ENCODE data around the gene ZNF652.
A peak's percentile ranks its signal among the peaks of the same experiment; 100 is the strongest.

Gene ZNF652

DNA sequence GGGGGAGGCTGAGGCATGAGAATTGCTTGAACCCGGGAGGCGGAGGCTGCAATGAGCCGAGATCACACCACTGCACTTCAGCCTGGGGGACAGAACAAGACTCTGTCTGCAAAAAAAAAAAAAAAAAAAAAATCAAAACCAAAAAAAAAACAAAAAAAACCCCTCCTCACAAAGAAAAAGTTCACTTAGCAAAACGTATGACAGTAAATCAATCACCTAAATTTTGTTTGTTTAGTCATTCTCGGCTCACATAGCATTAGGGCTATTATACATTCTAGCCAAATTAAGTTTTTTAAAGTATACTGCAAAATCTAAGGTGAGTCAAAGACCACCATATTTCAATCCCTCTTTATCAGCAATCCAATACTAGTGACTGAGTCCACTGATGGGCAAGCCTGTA is 5.7 kb downstream of the ZNF652 start:
- no peak for DNase-seq

- DNase-seq = no peak
These were observed 8.4 kb downstream of the ZNF652 start for GRCh38 chr17:49353607-49354006.

- no peak for DNase-seq
These were observed 9.4 kb downstream of the ZNF652 start for GRCh38 chr17:49352587-49353154.

DNA sequence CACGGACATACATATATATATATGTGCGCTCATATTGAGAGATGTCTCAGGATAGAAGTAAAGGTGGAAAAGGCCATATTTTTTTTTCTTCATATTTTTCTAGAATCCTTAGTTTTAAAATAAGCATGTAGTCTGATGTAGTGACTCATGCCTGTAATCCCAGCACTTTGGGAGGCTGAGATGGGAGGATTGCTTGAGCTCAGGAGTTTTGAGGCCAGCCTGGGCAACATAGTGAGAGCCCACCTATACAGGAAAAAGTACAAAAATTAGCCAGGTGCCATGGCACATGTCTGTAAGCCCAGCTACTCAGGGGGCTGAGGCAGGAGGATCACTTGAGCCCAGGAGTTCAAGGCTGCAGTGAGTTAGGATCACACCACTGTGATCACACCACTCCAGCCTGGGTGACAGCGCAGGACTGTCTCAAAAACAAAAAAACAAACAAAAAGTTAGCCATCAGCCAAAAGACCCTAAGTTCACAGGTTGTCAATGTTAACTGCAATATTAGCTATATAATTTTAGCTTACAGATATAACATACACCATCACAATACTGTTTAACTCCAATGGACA is 10.4 kb downstream of the ZNF652 start:
- DNase-seq = no peak

DNA sequence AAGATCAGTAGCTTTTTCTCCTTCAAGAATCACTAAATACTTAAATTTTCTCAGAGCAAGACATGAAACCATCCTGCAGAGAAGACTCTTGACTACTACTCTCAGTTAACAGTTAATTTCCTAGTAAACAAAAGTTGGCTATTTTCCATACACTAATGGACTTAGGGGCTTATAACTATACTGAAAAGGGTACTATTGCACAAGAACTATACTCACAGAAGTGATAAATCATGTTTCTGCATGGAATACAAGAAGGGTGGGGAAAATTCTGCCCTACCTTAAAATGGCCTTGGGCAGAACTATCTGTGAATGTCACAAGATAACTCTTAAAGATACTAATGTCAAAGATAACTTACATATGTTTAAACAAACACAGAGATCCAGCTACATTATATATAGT is 12.5 kb downstream of the ZNF652 start:
- DNase-seq = no peak

GRCh38 chr17:49344914-49345313 is 17.1 kb downstream of the ZNF652 start:
- no peak for DNase-seq

- DNase-seq = no peak
These were observed 18.8 kb downstream of the ZNF652 start for GRCh38 chr17:49343273-49343672.

GRCh38 chr17:49342575-49342936 is 19.5 kb downstream of the ZNF652 start:
- no peak for DNase-seq

- DNase-seq = no peak
These were observed 20.7 kb downstream of the ZNF652 start for GRCh38 chr17:49341356-49341755.

GRCh38 chr17:49339354-49339753 is 22.7 kb downstream of the ZNF652 start:
- no peak for DNase-seq

- DNase-seq = no peak
These were observed 23.2 kb downstream of the ZNF652 start for GRCh38 chr17:49338883-49339282.

DNA sequence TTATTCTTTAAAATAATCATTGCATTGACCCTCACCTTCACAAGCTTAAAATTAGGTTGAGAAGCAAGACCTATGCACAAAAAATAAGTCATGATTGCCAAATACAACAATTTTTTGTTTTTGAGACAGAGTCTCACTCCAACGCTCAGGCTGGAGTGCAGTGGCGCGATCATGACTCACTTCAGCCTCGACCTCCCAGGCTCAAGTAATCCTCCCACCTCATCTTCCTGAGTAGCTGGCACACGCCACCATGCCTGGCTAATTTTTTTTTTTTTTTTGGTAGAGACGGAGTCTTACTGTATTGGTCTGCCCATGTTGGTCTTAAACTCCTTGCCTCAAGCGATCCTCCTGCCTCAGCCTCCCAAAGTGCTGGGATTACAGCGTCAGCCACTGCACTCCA is 24.2 kb downstream of the ZNF652 start:
- DNase-seq = peak; percentile 36

GRCh38 chr17:49334744-49335512 is 27.1 kb downstream of the ZNF652 start:
- no peak for DNase-seq

GRCh38 chr17:49333804-49334203 is 28.2 kb downstream of the ZNF652 start:
- no peak for DNase-seq

GRCh38 chr17:49327835-49328784 is 33.9 kb downstream of the ZNF652 start:
- no peak for DNase-seq

- DNase-seq = no peak
These were observed 36.1 kb downstream of the ZNF652 start for GRCh38 chr17:49325980-49326379.

- DNase-seq = no peak
These were observed 43.5 kb downstream of the ZNF652 start for GRCh38 chr17:49318435-49318965.

GRCh38 chr17:49316889-49317675 is 45.0 kb downstream of the ZNF652 start:
- no peak for DNase-seq

DNA sequence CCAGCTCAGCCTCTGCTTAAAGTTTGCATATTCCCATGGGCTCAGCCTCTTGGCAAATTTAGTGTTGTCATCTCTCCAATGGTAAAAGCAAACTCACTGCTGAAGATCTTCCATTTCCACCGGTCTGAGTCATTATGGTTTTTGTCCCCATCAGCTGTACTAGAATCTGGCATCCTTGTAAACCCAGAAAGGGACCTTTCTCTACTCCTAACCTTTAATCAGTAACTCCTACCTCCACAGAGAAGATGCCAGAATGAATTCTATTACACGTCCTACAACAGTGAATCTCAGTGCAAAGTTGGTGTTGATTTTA is 45.8 kb downstream of the ZNF652 start:
- DNase-seq = no peak

GRCh38 chr17:49315551-49316257 is 46.3 kb downstream of the ZNF652 start:
- peak; percentile 77 for DNase-seq

DNA sequence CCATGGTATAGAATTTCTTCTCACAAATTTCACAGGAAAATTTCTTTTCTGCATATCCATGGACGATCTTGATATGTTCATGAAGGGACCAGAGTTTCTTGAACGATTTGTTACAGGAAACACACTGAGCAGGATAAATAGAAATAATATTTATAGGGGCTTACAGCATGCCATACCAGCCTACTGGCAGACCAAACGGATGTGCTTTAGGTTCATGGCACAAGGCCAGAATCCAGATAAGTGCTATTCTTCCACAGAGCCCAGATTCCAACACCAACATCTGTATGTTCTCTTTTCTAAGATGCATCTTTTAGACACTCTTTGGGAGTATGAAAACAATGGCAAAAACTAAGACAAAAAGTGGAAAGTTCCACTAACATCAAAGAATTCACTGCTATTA is 49.3 kb downstream of the ZNF652 start:
- DNase-seq = no peak

DNA sequence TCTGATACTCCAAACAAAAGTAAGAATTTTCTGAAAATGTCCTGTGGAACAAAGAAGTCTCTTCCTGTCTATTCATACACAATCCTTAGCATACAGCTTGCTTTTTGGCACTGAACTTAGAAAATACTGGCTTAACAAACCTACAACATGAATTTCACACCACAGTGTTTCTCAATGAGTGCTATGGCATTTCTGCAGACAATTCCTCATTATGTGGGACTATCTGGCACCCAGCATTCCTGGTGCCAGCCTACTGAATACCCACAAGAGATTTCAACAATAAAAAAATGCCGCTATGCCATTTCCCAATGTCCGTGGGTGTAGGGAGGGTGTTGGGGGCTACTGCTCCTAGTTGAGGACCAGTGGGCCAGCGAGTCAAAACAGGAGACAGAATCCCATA is 62.1 kb downstream of the ZNF652 start:
- DNase-seq = no peak

Measured in NCI-H226 (cell line).